Liver (tissue), 9 donors: Measurements from ENCODE around the gene NEUROG1. TPM values are rescaled to one million over a fixed set of nuclear protein-coding genes. Genes with fewer than 3 reads are reported as not detected.

Experiments
- DNase-seq: peaks from one replicate; pipeline ENCODE4 v3.0.0-alpha.2; 2017; ENCODE audit warnings: low spot score
- H3K27ac ChIP-seq, 2 donors: one replicate each; pipeline ENCODE4 v1.7.0; 2013; ENCODE audit warnings: inconsistent platforms in 2 of 2, low read length in 2 of 2, control low read depth in 1 of 2, low read depth in 1 of 2, mild to moderate bottlenecking in 1 of 2
- H3K27me3 ChIP-seq, 4 donors: one replicate each; pipeline versions ENCODE4 v1.6.1 to v1.7.0; 2013; ENCODE audit warnings: low read length in 3 of 4, inconsistent platforms in 1 of 4, mild to moderate bottlenecking in 1 of 4, moderate library complexity in 1 of 4; ENCODE audit not compliant: control insufficient read depth in 4 of 4, insufficient read depth in 4 of 4
- H3K36me3 ChIP-seq, 4 donors: one replicate each; pipeline versions ENCODE4 v1.6.1 to v1.7.0; 2013; ENCODE audit warnings: low read length in 3 of 4, mild to moderate bottlenecking in 3 of 4, low read depth in 1 of 4, moderate library complexity in 1 of 4; ENCODE audit not compliant: control insufficient read depth in 4 of 4, insufficient read depth in 3 of 4
- H3K4me1 ChIP-seq, 4 donors: one replicate each; pipeline versions ENCODE4 v1.6.1 to v1.7.0; 2013; ENCODE audit warnings: low read length in 3 of 4, mild to moderate bottlenecking in 3 of 4, moderate library complexity in 1 of 4; ENCODE audit not compliant: control insufficient read depth in 4 of 4, insufficient read depth in 4 of 4
- H3K4me3 ChIP-seq, 3 donors: one replicate each; pipeline versions ENCODE4 v1.6.1 to v1.7.0; 2013; ENCODE audit warnings: low read length in 3 of 3, control low read depth in 1 of 3, low read depth in 1 of 3, mild to moderate bottlenecking in 1 of 3
- H3K9ac ChIP-seq, 2 donors: one replicate each; pipeline ENCODE4 v1.7.0; 2013; ENCODE audit warnings: low read length in 2 of 2, mild to moderate bottlenecking in 2 of 2, moderate library complexity in 2 of 2, control low read depth in 1 of 2, low read depth in 1 of 2
- H3K9me3 ChIP-seq, 4 donors: one replicate each; pipeline versions ENCODE4 v1.6.1 to v1.7.0; 2013; ENCODE audit warnings: low read length in 3 of 4; ENCODE audit not compliant: control insufficient read depth in 4 of 4
- EGR1 ChIP-seq, 2 donors: IDR thresholded peaks; 2 replicates each; pipeline ENCODE4 v1.6.1; 2016 to 2018; ENCODE audit warnings: antibody characterized with exemption in 2 of 2, low read depth in 2 of 2
- FOXA1 ChIP-seq: IDR thresholded peaks from 2 replicates; pipeline ENCODE4 v1.6.1; 2016; ENCODE audit warnings: antibody characterized with exemption
- FOXA2 ChIP-seq: IDR thresholded peaks from 2 replicates; pipeline ENCODE4 v1.6.1; 2016; ENCODE audit warnings: antibody characterized with exemption
- GABPA ChIP-seq, 2 donors: IDR thresholded peaks in 1 of 2; conservative IDR thresholded peaks in 1 of 2; 2 replicates each; pipeline ENCODE4 v1.6.1; 2016; ENCODE audit warnings: antibody characterized with exemption in 2 of 2, mild to moderate bottlenecking in 1 of 2, moderate library complexity in 1 of 2
- HNF4A ChIP-seq, 2 donors: conservative IDR thresholded peaks; 2 replicates each; pipeline ENCODE4 v1.6.1; 2016; ENCODE audit warnings: antibody characterized with exemption in 2 of 2, mild to moderate bottlenecking in 2 of 2
- JUND ChIP-seq, 2 donors: IDR thresholded peaks; 2 replicates each; pipeline ENCODE4 v1.6.1; 2016; ENCODE audit warnings: antibody characterized with exemption in 2 of 2
- NR2F2 ChIP-seq: IDR thresholded peaks from 2 replicates; pipeline ENCODE4 v1.6.1; 2016; ENCODE audit warnings: antibody characterized with exemption
- RAD21 ChIP-seq, 2 donors: IDR thresholded peaks; 2 replicates each; pipeline ENCODE4 v1.6.1; 2016; ENCODE audit warnings: antibody characterized with exemption in 2 of 2, mild to moderate bottlenecking in 2 of 2
- RXRA ChIP-seq, 2 donors: IDR thresholded peaks; 2 replicates each; pipeline ENCODE4 v1.6.1; 2017 to 2018; ENCODE audit warnings: antibody characterized with exemption in 2 of 2, mild to moderate bottlenecking in 1 of 2
- SP1 ChIP-seq: IDR thresholded peaks from 2 replicates; pipeline ENCODE4 v1.6.1; 2018; ENCODE audit warnings: antibody characterized with exemption, mild to moderate bottlenecking
- TAF1 ChIP-seq: conservative IDR thresholded peaks from 2 replicates; pipeline ENCODE4 v1.6.1; 2016; ENCODE audit warnings: antibody characterized with exemption, mild to moderate bottlenecking
- YY1 ChIP-seq: IDR thresholded peaks from 2 replicates; pipeline ENCODE4 v1.6.1; 2016; ENCODE audit warnings: antibody characterized with exemption, mild to moderate bottlenecking
- WGBS: extraction: QIAGEN DNeasy Blood & Tissue Kit; methylation state at CpG from one replicate; pipeline ENCODE4 v1.1.7; 2013; 5-methylcytosine and 5-hydroxymethylcytosine counted together
- polyA plus RNA-seq, 2 donors: library from polyadenylated mRNA; stranded (reverse) in 1 of 2; unstranded in 1 of 2; fragments of 200-250 nt in 1 of 2; fragments of >200 nt in 1 of 2; fragmentation: Nextera tagmentation in 1 of 2; extraction: Ambion mirVana in 1 of 2; gene quantifications; one replicate each; pipeline versions ENCODE4 v1.2.1 to v1.2.3, GENCODE V29; 2013 to 2015
- total RNA-seq, 2 donors: library from RNA; depleted of rRNA; stranded (reverse); fragments of >200 nt; gene quantifications; one replicate each; pipeline ENCODE4 v1.2.3, GENCODE V29; 2014
- TF ChIP-seq, protein P1 (sequence below): IDR thresholded peaks from 2 replicates; pipeline ENCODE4 v1.6.1; 2016; ENCODE audit warnings: antibody characterized with exemption
- TF ChIP-seq, protein P2 (sequence below): IDR thresholded peaks from 2 replicates; pipeline ENCODE4 v1.6.1; 2016; ENCODE audit warnings: antibody characterized with exemption
- TF ChIP-seq, protein P3 (sequence below): fragments of 150-350 bp; IDR thresholded peaks from 2 replicates; pipeline ENCODE4 v1.5.1; 2017; ENCODE audit warnings: improper control_type of control experiment, low read depth, low read length; ENCODE audit not compliant: missing input control
- TF ChIP-seq, protein P4 (sequence below): IDR thresholded peaks from 2 replicates; pipeline ENCODE4 v1.6.1; 2016; ENCODE audit warnings: antibody characterized with exemption
- donor health status: healthy.
- donor health status: healthy.
- donor health status: healthy.
- donor health status: healthy.
- donor health status: healthy.

Gene NEUROG1, protein sequence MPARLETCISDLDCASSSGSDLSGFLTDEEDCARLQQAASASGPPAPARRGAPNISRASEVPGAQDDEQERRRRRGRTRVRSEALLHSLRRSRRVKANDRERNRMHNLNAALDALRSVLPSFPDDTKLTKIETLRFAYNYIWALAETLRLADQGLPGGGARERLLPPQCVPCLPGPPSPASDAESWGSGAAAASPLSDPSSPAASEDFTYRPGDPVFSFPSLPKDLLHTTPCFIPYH
- total RNA-seq (not detected), polyA plus RNA-seq (not detected)

DNA sequence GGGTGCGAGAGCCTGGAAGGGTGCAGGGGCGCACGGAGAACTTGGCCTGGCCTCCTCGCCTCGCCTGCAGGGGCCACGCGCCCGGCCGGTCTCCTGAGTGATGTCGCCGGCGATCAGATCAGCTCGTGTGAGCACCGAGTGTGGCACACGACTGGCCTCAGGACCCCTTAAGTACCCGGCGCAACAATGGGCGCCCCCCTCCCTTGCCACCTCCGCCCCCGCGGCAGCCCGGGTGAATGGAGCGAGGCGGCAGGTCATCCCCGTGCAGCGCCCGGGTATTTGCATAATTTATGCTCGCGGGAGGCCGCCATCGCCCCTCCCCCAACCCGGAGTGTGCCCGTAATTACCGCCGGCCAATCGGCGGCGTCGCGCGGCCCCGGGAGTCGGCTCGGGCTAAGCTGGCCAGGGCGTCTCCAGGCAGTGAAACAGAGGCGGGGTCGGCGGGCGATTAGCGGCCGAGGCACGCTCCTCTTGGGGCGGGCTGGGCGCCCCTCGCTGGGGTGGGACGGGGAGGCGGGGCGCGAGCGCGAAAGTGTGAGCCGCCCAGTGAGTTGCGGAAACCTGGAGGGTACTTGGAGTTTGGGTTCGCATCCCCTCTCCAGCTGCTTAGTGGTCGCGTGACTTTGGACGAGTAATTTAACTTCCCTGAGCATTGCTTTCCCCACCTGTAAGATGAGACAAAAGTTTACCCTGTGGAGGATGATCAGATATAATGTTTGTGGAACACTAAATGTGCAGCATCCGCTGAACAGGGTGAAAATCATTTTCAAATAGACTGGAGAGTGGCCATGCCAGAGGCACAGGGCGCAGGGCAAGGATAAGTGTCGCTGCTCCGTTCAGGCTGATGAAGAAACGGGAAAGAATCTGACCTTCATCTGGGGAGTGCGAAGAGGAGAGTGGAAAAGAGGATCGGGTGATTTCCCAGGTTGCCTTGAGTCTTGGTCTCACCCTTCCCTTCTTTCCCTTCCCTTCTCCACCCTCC is at the start of gene NEUROG1:
Gene NEUROG1, minus strand, starts transcription at position 145 of the 982 bp plus-strand sequence. CDS start 274 bp downstream, outside the sequence.
- Histone ChIP-seq H3K9ac (no peak within 1 kb of the TSS), H3K4me1 (peaks cover 0 to 16% (median 7%) of the 10 kb centered on the region in 4 donors), H3K9me3 (peaks cover 0 to 11% (median 6%) of the 10 kb centered on the region in 4 donors), H3K4me3 (no peak within 1 kb of the TSS), H3K27ac (no peak within 1 kb of the TSS), H3K36me3 (no peaks in the 10 kb centered on the region), H3K27me3 (peaks cover 8 to 24% (median 10%) of the 10 kb centered on the region in 4 donors)
- no peak for DNase-seq
- WGBS, result 3% methylated on average over 74 of the region's 74 CpGs
- no peak for TF ChIP-seq HNF4A (conservative IDR thresholded peaks at IDR 0.05)
- TF ChIP-seq, protein P1, sequence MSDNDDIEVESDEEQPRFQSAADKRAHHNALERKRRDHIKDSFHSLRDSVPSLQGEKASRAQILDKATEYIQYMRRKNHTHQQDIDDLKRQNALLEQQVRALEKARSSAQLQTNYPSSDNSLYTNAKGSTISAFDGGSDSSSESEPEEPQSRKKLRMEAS, result no peak
- TF ChIP-seq TAF1, result no peak
- no peak for TF ChIP-seq FOXA2
- no peak for TF ChIP-seq NR2F2
- no peak for TF ChIP-seq YY1
- no peak for TF ChIP-seq FOXA1
- TF ChIP-seq, protein P2, sequence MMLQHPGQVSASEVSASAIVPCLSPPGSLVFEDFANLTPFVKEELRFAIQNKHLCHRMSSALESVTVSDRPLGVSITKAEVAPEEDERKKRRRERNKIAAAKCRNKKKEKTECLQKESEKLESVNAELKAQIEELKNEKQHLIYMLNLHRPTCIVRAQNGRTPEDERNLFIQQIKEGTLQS, result no peak
- TF ChIP-seq RXRA (IDR thresholded peaks at IDR 0.05), result no peak

DNA sequence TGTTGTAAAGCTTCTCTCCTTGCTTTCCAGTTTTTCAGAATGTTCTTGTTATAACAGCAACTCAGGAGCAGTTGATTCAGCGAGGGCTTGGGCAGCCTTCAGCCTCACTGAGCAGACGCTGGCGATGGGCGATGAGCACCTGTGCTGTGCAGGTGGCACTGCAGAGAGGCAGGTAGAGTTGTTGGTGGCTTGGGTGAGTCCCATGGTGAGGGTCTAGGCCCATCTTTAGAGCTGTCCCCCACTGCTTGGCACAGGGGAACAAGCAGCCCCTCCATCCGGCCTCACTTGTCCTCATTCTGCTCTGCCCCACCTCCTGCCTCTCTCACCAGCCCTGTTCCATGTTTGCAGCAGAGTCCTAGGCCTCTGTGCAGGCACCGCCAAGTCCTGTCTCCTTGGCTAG is 49.2 kb upstream of the NEUROG1 start:
- H3K9me3 ChIP-seq, result no peaks in the 10 kb centered on the region
- TF ChIP-seq RAD21 (IDR thresholded peaks at IDR 0.05), result no peak
- TF ChIP-seq RXRA (IDR thresholded peaks at IDR 0.05), result no peak
- no peak for TF ChIP-seq GABPA (IDR thresholded peaks at IDR 0.05 in 1 of 2, conservative IDR thresholded peaks at IDR 0.05 in 1 of 2)
- TF ChIP-seq NR2F2, result no peak
- TF ChIP-seq, protein P3, sequence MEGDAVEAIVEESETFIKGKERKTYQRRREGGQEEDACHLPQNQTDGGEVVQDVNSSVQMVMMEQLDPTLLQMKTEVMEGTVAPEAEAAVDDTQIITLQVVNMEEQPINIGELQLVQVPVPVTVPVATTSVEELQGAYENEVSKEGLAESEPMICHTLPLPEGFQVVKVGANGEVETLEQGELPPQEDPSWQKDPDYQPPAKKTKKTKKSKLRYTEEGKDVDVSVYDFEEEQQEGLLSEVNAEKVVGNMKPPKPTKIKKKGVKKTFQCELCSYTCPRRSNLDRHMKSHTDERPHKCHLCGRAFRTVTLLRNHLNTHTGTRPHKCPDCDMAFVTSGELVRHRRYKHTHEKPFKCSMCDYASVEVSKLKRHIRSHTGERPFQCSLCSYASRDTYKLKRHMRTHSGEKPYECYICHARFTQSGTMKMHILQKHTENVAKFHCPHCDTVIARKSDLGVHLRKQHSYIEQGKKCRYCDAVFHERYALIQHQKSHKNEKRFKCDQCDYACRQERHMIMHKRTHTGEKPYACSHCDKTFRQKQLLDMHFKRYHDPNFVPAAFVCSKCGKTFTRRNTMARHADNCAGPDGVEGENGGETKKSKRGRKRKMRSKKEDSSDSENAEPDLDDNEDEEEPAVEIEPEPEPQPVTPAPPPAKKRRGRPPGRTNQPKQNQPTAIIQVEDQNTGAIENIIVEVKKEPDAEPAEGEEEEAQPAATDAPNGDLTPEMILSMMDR, result no peak
- TF ChIP-seq JUND (IDR thresholded peaks at IDR 0.05), result no peak
- TF ChIP-seq EGR1 (IDR thresholded peaks at IDR 0.05; ENCODE audit: low read depth in 2 of 2), result no peak
- TF ChIP-seq, protein P4, sequence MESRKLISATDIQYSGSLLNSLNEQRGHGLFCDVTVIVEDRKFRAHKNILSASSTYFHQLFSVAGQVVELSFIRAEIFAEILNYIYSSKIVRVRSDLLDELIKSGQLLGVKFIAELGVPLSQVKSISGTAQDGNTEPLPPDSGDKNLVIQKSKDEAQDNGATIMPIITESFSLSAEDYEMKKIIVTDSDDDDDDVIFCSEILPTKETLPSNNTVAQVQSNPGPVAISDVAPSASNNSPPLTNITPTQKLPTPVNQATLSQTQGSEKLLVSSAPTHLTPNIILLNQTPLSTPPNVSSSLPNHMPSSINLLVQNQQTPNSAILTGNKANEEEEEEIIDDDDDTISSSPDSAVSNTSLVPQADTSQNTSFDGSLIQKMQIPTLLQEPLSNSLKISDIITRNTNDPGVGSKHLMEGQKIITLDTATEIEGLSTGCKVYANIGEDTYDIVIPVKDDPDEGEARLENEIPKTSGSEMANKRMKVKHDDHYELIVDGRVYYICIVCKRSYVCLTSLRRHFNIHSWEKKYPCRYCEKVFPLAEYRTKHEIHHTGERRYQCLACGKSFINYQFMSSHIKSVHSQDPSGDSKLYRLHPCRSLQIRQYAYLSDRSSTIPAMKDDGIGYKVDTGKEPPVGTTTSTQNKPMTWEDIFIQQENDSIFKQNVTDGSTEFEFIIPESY, result no peak
- TF ChIP-seq SP1, result no peak
- no peak overlapping the region for H3K27ac ChIP-seq
- H3K4me3 ChIP-seq, result no peak overlapping the region
- H3K27me3 ChIP-seq, result peaks cover 0 to 8% (median 2%) of the 10 kb centered on the region in 4 donors
- H3K9ac ChIP-seq, result no peak overlapping the region
- H3K4me1 ChIP-seq, result no peaks in the 10 kb centered on the region
- 92% methylated on average over 6 of the region's 6 CpGs for WGBS
- no peak for DNase-seq
- H3K36me3 ChIP-seq, result no peaks in the 10 kb centered on the region
